Inflammatory macrophage treated with lipopolysaccharide for 1 hour (primary cell): ENCODE data around the gene RYR3.
"Not testable (repeated sequence)": the region's sequence is repeated elsewhere in the genome, so short reads cannot be mapped to it uniquely, and the experiment has no call there.

Experiments
- DNase-seq, 2 donors: peaks; one replicate each; pipeline ENCODE4 v3.0.0-alpha.2; 2020 to 2022

RYR3 gene

DNA sequence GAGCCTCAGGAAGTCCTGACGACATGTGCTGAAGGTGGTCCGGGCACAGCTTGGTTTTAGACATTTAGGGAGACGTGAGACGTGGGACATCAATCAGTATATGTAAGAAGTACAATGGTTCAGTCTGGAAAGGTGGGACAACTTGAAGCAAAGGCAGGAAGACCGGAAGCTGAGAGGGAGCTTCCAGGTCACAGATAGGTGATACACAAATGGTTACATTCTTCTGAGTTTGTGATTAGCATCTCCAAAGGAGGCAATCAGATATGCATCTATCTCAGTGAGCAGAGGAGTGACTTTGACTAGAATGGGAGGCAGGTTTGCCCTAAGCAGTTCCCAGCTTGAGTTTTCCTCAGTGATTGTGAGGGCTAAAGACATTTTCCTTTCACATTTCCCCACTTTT lies 282.1 kb downstream of the RYR3 start:
- no peak for DNase-seq

- DNase-seq, result not testable (repeated sequence)
Measured at GRCh38 chr15:33598382-33598781, 287.6 kb downstream of the RYR3 start.

GRCh38 chr15:33600212-33600611 lies 289.4 kb downstream of the RYR3 start:
- DNase-seq, result no peak

DNA sequence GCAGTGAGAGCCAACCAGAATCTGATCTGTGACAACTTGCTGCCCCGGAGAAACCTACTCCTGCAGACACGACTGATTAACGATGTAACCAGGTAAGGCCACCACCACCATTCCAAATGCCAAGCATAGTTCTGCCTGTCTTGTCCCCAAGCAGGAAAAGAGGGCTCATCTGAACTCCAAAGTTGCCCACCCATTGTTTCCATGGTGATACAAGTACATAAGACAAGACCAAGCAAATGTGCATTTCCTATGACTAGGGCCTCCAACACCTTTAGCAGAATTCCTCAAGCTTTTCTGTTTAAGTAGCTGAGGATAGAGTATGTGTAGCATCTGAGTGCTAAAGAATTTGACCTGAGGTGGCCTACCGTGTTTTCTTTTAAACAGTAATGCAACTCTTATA lies 290.7 kb downstream of the RYR3 start:
- no peak for DNase-seq

GRCh38 chr15:33608714-33609113 lies 297.9 kb downstream of the RYR3 start:
- DNase-seq, result no peak

DNA sequence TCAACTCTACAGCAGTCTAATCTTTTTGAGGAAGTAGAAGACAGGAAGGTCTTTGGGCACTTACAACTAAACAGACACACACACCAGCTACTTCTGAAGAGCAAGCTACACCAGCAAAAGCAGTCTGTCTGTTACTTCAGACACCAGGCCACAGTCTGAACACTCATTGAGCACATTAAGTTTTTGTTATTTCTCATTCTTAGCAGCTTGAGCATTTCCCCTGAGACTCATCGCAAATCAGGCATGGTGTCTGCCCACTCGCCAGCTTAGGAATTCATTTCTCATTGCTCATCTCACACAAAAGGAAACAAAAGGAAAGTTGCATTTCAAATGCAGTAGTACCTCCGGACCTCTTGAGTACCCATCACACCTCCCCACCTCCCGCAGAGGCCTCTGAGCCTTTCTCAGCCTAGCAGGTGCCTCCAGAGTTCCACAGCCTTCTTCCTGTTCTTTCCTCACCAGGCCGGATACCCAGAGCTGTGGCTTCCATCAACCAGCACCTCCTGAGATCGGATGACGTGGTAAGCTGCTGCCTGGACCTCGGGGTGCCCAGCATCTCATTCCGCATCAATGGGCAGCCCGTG lies 302.0 kb downstream of the RYR3 start:
- DNase-seq, result no peak

DNA sequence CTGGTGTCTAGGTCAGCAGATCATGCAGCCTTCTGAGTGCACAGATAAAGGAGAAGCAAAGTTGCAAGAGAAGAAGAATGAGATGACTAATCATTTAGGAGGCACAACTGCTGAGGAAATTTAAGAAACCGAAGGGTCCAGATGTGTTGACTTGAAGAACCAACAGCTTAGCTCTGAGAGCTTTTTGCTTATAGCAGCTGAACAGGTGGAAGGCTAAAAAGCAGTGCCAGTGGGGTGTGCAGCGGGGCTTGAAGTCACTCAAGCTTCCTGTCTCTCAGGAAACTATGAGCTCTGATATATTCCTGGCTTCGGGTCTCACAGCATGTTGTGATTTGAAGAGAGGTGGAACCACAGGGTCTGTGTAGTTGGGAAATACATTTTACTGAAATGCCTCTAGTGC lies 305.7 kb downstream of the RYR3 start:
- no peak for DNase-seq

DNA sequence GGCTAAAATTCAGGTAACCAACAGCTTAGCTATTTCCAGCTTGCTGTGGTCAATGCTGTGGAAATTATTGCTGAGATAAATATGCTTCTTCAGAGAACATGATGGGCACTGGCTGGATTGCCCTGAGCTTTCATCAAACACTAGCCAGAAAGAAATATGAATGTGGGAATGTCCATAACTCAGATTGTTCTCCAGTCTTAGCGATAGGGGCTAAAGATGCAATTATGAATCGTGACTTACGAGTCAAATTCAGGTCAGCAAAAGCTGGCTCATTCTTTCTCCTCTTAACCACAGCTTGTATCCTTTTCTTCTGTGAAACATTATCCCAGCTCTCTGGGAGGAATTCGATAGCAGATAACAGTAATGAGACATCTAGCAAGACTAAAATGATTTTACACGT lies 307.6 kb downstream of the RYR3 start:
- no peak for DNase-seq

GRCh38 chr15:33621141-33621540 lies 310.4 kb downstream of the RYR3 start:
- DNase-seq, result no peak

DNA sequence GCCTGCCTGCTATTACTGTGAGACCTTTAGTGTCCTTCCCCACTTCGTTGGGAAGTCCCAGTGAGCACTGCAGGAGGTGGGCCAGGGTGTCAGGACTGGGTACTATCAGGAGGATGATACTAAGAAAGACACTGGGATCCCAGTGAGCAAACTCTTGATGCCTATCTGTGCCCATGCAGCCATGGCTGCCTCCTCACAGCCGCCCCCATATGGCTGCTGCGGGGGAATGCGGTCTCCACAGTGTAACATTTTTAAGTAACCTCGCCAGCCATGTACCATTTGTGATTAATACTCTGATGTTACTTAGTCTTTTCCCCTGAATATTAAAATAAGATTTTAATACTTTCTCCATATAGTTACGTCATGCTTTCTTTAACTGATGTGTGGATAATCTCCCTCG lies 312.2 kb downstream of the RYR3 start:
- DNase-seq, result no peak

DNA sequence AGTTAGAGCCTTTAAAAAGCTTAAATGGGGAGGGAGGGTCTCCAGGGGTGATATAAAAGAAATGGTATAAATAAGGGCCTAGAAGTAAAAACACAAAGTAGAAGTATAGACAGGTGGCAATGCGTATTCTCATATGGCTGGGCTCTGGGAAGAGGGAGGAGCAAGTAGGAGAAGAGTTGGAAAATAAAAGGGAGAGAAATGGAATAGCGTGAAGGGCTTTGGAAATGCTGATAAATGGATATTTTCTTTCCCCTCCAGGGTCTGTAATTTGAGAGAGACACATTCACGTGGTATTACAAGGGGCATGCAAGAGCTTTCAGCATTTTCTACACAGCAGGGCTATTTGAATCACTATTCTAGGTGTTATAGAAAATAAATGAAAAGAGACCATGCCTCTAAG lies 313.7 kb downstream of the RYR3 start:
- DNase-seq, result no peak

- DNase-seq, result no peak
Measured at GRCh38 chr15:33629647-33630046, 318.9 kb downstream of the RYR3 start.

DNA sequence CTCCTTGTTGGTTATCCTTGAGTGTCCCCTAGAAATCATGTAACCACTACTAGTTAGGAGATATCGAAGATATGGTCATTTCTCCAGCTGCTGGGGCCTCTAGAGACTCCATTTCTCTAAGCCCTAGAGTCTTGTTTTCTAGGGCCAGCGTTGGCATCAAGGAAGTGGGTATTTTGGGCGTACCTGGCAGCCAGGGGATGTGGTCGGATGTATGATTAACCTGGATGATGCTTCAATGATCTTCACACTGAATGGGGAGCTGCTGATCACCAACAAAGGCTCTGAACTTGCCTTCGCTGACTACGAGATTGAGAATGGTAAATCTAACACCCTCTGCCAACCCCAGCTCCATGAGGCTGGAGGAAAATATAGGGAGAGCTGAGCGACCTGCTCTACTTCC lies 325.5 kb downstream of the RYR3 start:
- DNase-seq, result no peak

- no peak for DNase-seq
Measured at GRCh38 chr15:33636958-33637357, 326.2 kb downstream of the RYR3 start.

GRCh38 chr15:33638453-33638852 lies 327.7 kb downstream of the RYR3 start:
- no peak for DNase-seq

- no peak for DNase-seq
Measured at GRCh38 chr15:33639051-33639450, 328.3 kb downstream of the RYR3 start.

DNA sequence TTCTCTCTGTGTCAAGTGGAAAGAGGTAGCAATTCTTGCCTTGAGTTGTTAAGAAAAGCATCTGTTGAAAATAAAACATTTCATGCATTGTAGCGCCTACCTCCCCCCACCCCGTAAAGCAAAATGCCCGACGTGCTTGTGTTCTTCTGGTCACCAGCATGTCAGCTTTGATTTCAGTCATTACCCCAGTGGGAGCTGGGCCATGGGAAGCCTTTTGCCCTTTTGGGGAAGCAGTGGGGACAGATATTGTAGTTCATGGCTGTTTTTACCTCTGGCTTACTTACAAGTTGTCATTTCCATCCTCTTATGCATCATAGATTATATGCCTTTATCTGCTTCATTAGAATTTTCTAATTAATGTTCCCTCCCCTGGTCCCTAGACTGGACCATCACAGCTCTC lies 328.7 kb downstream of the RYR3 start:
- no peak for DNase-seq

DNA sequence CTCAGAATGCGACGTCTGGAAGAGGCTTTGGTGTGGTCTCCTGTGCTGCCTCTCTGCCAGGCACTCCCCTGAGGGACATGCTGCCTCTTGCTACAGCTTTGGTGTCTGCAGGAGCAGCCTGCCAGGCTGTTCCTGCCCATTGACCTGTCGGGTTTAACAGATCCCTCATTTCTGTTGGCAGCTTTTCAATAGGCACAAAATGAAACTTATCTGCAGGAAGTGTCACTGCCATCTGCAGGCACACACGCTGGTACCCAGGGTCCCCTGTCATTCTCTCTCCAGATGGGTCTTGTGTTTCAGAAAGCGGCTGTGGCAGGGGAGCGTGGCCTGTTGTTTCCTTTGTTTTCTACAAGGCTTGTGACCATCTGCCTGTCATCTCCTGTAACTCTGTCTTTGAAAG lies 329.2 kb downstream of the RYR3 start:
- DNase-seq, result no peak

GRCh38 chr15:33641069-33641468 lies 330.3 kb downstream of the RYR3 start:
- DNase-seq, result no peak

DNA sequence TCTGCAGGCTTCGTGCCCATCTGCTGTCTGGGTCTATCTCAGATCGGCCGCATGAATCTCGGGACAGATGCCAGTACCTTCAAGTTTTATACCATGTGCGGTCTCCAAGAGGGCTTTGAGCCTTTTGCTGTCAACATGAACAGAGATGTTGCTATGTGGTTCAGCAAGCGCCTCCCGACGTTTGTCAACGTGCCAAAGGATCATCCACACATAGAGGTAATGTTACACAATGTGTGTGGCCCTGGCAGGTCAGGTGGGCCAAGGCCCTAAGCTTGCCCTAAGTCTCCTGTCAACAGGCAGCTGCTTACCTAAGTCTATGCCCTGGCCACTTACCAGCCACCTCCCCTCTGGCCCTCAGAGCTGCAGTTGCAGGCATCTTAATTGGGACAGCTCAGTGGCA lies 333.5 kb downstream of the RYR3 start:
- no peak for DNase-seq

DNA sequence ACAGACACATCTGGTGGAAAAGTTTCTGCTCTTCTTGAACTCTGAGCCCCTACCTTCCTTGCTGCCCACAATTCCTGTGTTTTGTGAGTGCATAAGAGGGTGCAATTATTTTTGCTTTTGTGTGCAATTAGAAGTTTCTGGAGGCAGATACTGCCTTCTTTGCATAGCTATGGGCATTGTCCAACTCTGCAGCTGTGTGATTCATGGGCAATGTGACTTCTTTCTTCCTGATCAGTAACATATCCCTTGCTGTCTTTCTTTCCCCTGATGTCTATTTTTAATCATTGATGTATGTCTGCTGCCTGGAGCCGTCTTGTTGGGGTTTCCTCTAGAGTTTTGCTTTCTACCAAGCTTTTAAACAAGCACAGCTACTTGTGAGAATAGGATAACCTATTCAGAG lies 336.0 kb downstream of the RYR3 start:
- no peak for DNase-seq

DNA sequence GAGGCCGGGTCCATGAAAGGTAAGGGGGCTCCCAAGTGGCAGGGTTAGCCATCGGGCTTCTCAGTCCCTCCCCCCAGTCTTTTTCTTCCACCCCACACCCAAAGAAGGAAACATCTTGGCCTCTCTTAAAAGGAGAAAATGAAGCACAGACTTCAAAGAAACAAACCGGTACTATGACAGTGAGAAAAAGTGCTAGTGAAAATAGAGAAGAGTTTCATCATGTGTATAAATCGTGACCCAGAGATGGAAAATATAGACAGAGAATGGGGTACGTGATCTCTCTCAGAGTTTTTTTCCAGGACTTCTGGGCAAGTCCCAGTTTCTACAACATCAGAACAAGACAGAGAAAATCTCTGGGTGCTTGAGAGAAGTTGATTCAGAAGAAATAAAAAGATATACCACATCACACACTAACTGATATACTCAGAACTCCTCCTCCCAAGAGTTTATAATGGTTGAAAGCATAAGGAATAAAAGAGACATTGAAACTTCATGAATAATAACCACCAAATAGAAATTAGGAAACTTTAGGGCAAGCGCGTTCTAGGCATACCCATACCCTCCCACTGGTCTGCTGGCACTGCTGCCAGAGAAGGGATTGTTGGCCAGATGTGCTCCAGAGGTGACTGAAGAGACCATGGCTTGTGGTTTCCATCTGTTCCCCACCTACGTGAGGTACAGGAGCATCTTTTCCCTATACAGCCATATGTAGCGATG lies 338.6 kb downstream of the RYR3 start:
- DNase-seq, result no peak

DNA sequence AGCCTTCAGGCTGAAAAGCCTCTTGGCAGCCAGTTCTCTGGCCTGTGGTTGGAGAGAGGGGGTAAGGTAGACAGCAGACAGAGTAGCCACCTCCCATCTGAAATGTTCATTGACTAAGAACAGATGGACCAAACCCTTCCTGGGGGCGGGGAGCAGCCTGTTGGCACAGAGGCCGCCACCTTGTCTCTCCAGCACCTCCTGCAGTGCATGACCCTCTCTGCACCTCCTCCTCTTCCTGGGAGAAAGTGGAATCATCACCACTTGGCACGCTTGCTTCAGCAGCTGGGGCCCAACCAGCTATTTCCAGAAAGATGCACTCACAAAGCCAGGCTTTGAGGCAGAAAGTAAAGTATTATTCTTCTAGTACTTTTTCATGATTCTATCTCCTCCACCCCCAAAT lies 344.1 kb downstream of the RYR3 start:
- DNase-seq, result no peak

GRCh38 chr15:33655488-33655887 lies 344.7 kb downstream of the RYR3 start:
- no peak for DNase-seq

- DNase-seq, result peak; percentile 38 to 53
Measured at GRCh38 chr15:33656168-33656567, 345.4 kb downstream of the RYR3 start.
